BE2C (cell line): ENCODE measurements around the gene HOXA2.
A peak's percentile ranks its signal among the peaks of the same experiment; 100 is the strongest.

Source experiments
- DNase-seq: peaks from one replicate; pipeline ENCODE4 v3.0.0-alpha.2; 2020
- H3K27me3 ChIP-seq: fragments of 250-450 bp; sonication (Bioruptor Pico); 2 replicates; pipeline ENCODE4 v1.5.1; 2020; ENCODE audit warnings: mild to moderate bottlenecking
- H3K36me3 ChIP-seq: fragments of 250-450 bp; sonication (Bioruptor Pico); 2 replicates; pipeline ENCODE4 v1.5.1; 2020; ENCODE audit warnings: mild to moderate bottlenecking
- H3K4me1 ChIP-seq: fragments of 250-450 bp; sonication (Bioruptor Pico); 2 replicates; pipeline ENCODE4 v1.5.1; 2020
- H3K4me3 ChIP-seq: 2 replicates; pipeline ENCODE4 v1.5.1; 2011; ENCODE audit warnings: low read depth, low read length
- H3K9me3 ChIP-seq: fragments of 250-450 bp; sonication (Bioruptor Pico); 2 replicates; pipeline ENCODE4 v1.5.1; 2020
- TF ChIP-seq, protein P1 (sequence below): IDR thresholded peaks from 2 replicates; pipeline ENCODE4 v1.5.1; 2012; ENCODE audit warnings: mild to moderate bottlenecking, low read depth, low read length

Gene HOXA2

DNA sequence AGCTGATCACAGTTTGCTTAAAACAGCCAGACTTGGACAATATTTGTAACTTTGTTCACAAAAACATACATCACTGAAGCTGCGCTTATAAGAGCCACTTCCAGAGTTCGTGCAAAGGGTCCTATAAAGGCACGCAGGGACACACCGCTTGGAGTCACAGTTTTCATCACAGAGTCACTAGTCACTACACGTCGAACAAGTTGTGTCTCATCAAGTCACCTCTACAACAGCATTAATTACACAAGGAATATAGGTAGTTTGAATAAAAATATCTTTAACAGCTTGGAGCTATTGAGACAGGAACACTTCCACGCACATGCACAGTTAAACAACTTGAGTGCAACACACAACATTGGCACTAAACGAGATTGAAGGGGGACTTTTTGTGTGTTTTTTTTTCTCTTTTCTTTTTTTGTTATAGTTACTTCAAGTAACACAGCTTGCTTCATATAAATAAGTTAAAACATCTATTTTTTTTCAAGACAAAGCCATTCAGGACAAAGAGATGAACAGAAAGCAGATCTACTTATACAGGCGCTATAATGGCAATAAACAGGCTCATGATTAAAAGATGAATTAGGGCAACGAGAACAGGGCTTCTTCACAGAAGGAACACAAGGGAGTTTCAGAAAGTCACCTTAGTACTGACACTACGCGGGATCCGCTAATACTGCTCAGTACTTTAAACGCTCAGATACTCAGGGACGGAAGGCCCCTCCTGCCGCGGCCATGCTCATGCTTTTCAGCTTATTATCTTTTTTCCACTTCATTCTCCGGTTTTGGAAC is 38.8 kb upstream of the HOXA2 start:
- no peak for DNase-seq
- Histone ChIP-seq H3K36me3 (no peaks in the 10 kb centered on the region), H3K27me3 (peaks cover 100% of the 10 kb centered on the region), H3K4me3 (no peak overlapping the region), H3K4me1 (no peaks in the 10 kb centered on the region), H3K9me3 (no peaks in the 10 kb centered on the region)
- TF ChIP-seq, protein P1, sequence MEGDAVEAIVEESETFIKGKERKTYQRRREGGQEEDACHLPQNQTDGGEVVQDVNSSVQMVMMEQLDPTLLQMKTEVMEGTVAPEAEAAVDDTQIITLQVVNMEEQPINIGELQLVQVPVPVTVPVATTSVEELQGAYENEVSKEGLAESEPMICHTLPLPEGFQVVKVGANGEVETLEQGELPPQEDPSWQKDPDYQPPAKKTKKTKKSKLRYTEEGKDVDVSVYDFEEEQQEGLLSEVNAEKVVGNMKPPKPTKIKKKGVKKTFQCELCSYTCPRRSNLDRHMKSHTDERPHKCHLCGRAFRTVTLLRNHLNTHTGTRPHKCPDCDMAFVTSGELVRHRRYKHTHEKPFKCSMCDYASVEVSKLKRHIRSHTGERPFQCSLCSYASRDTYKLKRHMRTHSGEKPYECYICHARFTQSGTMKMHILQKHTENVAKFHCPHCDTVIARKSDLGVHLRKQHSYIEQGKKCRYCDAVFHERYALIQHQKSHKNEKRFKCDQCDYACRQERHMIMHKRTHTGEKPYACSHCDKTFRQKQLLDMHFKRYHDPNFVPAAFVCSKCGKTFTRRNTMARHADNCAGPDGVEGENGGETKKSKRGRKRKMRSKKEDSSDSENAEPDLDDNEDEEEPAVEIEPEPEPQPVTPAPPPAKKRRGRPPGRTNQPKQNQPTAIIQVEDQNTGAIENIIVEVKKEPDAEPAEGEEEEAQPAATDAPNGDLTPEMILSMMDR, result no peak

DNA sequence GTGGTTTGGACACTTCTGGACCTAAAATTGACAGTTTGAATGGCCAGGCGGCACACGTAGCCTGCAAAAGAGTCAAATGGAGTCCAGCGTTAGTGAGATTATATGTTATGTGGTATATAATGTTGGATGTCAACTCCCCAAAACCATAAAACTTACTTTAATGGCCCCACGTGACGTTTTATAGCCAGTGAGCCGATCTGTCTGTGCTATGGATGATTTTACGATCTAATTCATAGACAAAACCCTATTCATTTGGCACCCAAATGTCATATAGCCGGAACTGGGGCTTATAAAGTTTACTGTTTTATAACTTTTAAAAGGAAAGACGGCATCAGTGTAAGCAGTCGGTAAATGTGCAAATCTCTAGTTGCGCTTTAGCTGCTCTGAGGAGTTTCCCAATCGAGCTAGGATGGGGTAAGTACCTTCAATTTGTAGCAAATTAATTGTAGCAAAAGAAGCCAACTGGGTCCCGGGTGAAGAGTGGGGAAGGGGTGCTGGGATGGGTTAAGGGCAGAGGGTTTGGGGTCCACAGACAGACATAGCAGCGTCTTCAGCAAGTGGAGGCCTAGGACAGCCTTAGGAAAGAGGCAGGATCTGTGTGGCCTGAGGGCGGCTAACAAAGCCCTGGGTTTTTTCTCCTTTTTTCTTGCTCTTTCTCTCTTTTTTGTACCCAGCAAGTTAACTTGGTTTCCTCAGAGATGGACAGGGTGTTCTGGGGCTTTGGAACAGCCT is 37.8 kb upstream of the HOXA2 start:
- DNase-seq, result no peak
- no peak overlapping the region for H3K4me3 ChIP-seq
- H3K27me3 ChIP-seq, result peaks cover 100% of the 10 kb centered on the region
- TF ChIP-seq, protein P1, result no peak
- H3K9me3 ChIP-seq, result no peaks in the 10 kb centered on the region
- no peaks in the 10 kb centered on the region for H3K4me1 ChIP-seq
- no peaks in the 10 kb centered on the region for H3K36me3 ChIP-seq

DNA sequence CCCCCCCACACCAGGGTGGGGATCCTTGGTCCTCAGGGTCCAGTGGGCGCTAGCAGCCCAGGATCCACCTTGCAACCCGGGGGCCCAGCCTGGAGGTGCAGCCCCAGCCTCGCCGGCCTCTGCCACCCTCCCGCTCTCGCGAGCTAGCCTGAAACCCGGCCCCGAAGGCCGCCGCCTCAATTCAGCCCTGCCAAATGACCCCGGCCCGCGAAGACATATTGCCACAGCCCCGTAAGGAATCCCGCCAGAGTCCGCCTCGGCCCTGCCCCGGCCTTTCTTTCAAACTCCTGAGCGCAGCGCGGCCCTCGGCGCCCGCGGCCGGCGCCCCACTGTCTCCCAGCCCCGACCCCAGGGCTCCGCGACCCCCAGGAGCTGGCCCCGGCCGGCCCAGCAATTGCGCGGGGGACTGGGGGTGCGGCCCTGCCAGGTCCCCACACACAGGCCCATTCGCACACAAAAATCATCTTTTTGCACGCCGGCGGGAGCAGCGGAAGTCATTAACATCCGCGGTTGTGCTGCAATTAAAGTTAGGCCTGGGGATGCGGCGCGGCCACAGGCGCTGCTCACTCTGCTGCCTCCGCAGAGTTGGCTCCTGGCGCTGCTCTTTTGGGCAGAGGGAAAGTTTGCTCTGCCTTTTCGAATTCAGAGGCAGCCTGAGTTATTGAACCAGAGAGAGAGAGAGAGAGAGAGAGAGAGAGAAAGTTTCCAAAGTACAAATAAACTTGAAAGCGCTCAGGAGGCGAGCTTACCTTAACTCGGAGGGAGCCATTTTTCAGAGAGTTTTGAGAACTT is 37.0 kb upstream of the HOXA2 start:
- no peaks in the 10 kb centered on the region for H3K9me3 ChIP-seq
- peaks cover 100% of the 10 kb centered on the region for H3K27me3 ChIP-seq
- peak; percentile 6 for DNase-seq
- H3K4me3 ChIP-seq, result no peak overlapping the region
- no peaks in the 10 kb centered on the region for H3K4me1 ChIP-seq
- H3K36me3 ChIP-seq, result no peaks in the 10 kb centered on the region
- TF ChIP-seq, protein P1, result no peak

DNA sequence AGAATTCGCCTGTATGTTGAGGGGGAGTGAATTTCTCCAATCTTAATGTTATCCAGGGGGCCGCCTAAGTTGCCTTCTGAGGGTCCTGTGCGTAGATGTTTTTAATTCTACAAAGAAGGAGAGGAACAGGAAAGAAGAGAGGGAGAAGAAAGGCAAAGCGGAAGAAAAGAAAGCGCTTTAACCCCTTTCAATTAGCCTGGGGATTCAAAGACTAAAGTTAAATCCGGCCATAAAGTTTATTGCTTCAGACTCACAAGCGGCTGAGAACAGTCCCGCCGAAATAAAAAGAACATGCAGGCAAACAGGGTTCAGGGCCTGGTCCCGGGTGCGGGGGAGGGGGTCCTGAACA is 36.5 kb upstream of the HOXA2 start:
- no peaks in the 10 kb centered on the region for H3K4me1 ChIP-seq
- TF ChIP-seq, protein P1, result no peak
- H3K9me3 ChIP-seq, result no peaks in the 10 kb centered on the region
- no peak overlapping the region for H3K4me3 ChIP-seq
- H3K27me3 ChIP-seq, result peaks cover 100% of the 10 kb centered on the region
- DNase-seq, result no peak
- H3K36me3 ChIP-seq, result no peaks in the 10 kb centered on the region

DNA sequence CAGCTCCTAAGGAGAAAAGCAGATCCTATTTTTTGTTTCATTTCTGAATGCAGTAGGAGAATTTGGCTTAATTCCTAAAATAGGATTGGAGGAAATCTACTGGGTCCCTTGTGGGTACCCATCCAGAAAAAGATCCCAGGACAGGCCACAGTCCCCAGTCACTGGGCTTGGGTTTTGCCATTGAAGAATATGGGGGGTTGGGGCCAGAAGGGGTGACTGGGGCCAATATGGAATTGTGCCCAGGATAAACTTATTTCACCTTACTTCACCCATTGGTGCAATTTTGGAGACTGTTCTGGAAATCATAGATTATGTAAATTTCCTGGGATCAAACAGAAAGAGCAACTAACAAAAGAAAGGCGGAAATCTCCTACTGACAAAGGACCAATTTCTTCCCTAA is 36.0 kb upstream of the HOXA2 start:
- H3K36me3 ChIP-seq, result no peaks in the 10 kb centered on the region
- H3K9me3 ChIP-seq, result no peaks in the 10 kb centered on the region
- H3K4me1 ChIP-seq, result no peaks in the 10 kb centered on the region
- peaks cover 100% of the 10 kb centered on the region for H3K27me3 ChIP-seq
- TF ChIP-seq, protein P1, result no peak
- no peak overlapping the region for H3K4me3 ChIP-seq
- DNase-seq, result no peak
